HG03558 (cell line): ENCODE data around the gene IP6K2.
"Not testable (repeated sequence)": the region's sequence is repeated elsewhere in the genome, so short reads cannot be mapped to it uniquely, and the experiment has no call there.

Experiments
- ATAC-seq: cut with Tn5 transposase; IDR thresholded peaks from one replicate; pipeline ENCODE4 v1.9.1; 2021; ENCODE audit warnings: moderate number of reproducible peaks; ENCODE audit not compliant: unreplicated experiment; ENCODE audit errors: extremely low read depth

The IP6K2 gene

DNA sequence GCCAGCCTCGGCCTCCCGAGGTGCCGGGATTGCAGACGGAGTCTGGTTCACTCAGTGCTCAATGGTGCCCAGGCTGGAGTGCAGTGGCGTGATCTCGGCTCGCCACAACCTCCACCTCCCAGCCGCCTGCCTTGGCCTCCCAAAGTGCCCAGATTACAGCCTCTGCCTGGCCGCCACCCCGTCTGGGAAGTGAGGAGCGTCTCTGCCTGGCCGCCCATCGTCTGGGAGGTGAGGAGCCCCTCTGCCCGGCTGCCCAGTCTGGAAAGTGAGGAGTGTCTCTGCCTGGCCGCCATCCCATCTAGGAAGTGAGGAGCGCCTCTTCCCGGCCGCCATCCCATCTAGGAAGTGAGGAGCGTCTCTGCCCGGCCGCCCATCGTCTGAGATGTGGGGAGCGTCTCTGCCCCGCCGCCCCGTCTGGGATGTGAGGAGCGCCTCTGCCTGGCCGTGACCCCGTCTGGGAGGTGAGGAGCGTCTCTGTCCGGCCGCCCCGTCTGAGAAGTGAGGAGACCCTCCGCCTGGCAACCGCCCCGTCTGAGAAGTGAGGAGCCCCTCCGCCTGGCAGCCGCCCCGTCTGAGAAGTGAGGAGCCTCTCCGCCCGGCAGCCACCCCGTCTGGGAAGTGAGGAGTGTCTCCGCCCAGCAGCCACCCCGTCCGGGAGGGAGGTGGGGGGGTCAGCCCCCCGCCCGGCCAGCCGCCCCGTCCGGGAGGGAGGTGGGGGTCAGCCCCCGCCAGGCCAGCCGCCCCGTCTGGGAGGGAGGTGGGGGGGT lies 16.9 kb upstream of the IP6K2 start:
- not testable (repeated sequence) for ATAC-seq

DNA sequence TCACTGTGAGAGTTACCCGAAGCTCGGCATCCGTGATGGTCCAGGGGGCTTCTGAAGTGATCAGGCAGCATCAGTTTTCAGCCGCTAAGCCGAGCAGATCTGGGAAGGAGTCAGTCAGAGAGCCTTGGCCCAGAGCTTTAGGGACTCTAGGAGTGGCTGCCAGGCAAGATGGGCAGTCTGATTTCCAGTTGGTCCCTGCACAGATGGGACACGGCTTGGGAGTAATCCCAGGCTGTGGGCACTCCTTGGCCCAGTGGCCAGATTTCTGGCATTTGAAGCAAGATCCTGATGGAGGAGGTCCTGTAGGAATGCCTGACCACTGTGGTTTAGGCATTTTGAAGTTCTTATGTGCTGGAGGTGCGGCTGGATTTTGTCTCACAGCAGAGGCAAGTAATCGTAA lies 10.5 kb upstream of the IP6K2 start:
- ATAC-seq, result no peak

DNA sequence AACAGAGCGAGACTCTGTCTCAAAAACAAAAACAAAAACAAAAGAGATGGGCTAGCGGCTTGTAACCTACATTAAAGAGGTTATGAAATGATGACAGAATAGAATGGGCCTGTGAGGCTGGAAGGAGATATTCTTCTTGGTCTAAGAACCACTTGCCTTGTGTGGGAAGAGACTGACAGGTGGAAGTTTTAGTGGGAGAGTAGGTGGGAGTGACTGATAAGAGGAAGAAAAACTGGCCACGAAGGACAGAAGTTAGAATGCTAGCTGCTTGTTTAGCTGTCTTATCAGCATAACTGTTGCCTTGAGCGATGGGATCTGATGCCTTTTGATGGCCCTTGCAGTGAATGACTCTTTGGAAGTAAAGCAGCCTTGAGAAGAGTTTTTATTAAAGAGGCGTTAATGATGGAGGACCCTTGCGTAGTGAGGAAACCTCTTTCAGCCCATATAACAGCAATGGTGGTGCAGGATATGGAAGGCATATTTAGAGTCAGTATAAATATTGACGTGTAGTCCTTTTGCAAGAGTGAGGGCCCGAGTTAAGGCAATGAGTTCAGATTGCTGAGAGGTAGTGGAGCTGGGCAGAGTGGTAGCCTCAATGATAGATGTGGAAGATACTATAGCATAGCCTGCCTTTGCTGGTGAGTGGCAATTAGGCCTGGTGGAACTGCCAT lies 8.3 kb upstream of the IP6K2 start:
- not testable (repeated sequence) for ATAC-seq

DNA sequence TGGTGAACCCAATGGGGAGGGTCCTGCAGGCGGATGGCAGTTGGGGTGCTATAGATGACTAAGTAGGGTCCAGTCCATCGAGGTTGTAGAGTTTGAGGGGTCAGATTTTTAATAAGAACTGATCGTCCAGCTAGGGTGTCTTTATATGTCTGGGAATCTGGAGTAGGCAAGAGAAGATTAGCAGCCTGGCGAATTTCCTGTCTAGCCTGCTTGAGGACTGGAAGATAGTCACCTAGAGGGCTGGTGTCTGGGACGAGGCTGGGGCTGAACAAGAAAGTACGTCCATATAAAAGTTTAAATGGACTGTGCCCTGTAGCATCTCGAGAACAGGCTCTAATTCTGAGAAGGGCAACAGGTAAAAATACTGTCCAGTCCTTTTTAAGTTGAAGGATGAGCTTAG lies 6.7 kb upstream of the IP6K2 start:
- ATAC-seq, result no peak

DNA sequence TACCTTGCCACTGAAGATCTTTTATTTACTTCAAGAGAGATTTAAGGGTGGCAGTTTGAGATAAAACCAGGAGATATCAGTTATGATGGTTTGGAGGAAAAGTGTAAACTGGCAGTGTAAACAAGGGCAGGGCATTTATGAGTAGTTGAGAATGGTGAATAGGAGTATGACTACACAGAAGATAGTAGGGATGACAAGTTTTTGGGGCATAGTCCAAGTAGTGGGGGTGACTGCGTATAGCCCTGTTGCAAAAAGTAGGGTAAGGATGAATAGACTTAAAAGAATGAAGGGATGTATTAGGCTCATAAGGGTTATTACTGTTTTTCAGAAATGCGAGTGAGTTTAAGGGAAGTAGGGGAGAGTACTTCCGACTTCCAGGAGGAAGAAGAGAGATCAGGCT lies 6.3 kb upstream of the IP6K2 start:
- not testable (repeated sequence) for ATAC-seq

DNA sequence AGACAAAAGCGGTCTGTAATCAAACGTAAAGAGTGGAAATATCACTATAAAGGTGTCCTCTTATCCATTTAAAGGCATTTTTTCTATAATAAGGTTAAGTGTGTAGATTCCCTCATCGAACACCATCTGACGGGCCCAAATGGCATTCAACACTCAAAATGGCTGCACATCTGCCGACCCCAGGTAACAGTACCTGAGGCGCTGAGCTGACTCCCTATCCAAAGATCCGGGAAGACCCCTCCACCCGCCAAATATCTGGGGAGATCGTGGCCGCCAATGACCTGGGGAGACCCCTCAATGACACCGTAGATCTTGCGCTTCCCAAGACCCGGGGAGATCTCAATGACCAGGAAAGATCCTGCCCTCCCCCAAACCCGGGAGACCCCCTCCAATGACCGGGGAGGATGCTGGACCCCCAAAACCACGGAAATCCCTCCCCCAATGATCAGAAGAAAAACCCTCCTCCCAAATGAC lies 476 bp downstream of the IP6K2 start:
- ATAC-seq, result no peak

DNA sequence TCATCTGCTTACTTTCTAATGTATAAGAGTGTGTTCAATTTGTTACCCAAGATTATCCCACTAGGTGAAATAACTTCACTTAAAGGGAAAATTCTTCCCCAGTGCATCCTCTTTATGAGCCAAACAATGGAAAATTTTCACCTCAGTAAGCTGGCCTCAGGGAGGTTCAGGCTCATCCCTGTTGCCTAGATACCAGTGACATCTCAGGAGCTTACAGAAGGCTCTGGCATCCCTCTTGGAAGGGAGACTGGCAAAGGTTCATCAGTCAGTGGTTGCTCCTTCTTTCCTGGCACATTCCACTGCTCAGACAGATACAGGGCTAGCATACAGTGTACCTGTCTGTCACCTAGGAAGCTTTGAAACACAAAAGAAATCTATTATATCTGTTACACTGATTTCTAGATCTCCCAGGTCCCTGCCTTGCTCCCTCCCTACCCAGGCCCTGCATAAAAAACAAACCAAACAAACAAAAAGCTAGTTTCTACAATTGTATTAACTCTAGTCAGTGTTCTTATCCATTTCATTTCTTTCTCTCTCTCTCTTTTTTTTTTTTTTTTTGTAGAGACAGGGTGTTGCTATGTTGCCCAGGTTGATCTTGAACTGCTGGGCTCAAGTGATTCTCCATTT lies 1.7 kb downstream of the IP6K2 start:
- no peak for ATAC-seq

DNA sequence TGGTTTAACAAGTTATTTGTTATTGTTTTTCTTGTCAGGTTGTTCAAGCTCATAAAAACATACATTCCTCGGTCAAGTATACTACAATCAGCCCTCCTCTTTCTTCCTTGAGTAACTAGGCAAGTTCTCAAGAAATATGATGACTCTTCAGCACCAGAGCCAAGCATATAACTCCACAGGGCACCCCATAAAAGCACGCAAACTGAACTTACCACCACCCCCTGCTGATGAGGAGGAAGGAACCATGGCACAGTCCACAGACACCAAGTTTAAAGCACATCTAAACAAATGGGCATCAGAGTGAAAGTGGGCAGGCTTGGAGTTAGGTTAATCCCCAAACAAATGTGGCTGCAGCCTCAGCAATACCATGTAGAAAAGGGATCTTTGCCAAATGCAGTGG lies 5.3 kb downstream of the IP6K2 start:
- ATAC-seq, result no peak

DNA sequence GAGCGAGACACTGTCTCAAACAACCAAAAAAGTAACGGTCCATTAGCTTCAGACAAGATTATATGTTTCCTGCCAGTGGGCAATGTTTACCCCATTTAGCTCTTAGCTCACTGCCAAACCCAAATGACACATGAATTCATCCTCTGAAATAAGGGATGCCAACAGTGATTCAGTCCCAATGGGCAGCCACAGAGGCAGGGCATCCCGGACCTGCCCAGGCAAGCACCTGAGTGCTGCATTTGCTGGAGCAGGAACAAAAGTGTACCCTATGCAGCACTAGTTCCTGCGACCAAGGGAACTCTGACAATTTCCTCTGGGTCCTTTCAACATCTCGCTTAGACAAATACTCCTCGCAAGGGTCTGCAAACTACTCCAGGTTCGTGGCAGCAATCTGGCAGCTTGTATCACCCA lies 8.0 kb downstream of the IP6K2 start:
- no peak for ATAC-seq

DNA sequence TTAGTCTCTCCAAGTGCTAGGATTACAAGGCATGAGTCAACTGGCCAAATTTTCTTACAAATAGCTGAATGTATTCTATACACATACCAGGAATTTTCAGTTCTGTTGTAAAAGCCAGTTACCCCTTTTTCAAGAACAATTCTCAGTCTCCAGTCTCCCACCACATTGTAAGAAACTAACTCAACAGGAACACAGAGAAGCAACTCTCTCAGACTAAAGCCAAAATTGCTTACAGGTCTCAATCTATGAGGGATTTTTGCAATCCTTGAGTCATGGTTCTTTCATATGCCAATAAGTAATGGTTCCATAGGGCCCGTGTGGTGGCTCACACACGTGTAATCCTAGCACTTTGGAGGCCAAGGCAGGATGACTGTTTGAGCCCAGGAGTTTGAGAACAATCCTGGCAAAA lies 8.5 kb downstream of the IP6K2 start:
- no peak for ATAC-seq

DNA sequence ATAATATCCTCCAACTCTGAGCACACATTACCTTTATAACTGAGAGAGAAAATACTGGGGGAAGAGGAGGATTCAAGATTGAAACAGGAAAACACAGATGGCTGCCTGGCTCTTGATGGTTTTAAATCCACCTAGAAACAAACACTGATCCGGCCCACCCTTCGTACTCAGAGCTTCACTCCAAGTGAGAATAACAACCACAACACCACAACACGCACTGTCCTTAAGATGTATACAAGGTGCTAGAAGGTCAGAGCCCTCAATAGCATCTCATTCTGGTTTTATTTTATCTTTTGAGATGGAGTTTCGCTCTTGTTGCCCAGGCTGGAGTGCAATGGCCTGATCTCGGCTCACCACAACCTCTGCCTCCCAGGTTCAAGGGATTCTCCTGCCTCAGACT lies 9.9 kb downstream of the IP6K2 start:
- ATAC-seq, result no peak

DNA sequence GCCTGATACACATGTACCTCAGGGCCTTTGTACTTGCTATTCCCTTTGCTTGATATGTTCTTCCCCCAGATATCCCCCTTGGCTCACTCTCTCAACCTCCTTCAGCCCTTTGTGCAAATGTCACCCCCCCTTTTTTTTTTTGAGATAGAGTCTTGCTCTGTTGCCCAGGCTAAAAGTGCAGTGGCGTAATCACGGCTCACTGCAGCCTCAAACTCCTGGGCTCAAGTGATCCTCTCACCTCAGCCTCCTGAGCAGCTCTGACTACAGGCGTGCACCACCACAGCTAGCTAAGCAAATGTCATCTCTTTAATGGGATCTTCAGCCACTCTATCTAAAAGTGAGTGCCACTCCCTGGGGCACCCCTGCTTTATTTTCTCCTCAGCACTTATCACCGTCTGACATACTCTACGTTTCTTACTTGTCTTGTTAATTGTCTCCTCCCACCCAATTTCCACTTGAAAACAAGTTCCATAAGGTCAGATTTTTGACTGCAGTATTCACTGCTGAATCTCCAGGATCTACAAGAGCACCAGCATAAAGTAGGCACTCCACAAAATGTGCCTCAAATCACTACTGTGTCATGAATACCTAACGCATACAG lies 14.6 kb downstream of the IP6K2 start:
- no peak for ATAC-seq

DNA sequence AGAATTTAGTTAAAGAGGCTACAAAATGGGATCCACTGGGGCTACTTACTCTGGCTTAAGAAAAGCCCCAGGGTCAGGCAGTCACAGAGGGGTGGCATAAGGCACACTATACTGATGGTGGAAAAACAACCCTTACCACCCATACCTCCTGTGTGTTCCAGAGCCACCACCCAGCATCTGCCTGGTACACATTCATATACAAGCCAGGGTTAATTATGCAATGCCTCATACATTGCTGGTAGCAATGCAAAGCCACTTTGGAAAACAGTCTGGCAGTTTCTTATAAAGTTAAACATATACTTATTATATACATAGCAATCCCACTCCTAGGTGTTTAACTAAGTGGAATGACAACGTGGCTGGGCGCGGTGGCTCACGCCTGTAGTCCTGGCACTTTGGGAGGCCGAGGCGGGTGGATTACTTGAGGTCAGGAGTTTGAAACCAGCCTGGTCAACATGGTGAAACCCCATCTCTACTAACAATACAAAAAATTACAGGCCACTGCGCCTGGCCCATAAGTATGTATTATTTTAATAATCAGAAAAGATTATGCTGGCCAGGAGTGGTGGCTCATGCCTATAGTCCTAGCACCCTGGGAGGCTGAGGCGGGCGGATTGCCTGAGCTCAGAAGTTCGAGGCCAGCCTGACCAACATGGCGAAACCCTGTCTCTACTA lies 16.2 kb downstream of the IP6K2 start:
- no peak for ATAC-seq

DNA sequence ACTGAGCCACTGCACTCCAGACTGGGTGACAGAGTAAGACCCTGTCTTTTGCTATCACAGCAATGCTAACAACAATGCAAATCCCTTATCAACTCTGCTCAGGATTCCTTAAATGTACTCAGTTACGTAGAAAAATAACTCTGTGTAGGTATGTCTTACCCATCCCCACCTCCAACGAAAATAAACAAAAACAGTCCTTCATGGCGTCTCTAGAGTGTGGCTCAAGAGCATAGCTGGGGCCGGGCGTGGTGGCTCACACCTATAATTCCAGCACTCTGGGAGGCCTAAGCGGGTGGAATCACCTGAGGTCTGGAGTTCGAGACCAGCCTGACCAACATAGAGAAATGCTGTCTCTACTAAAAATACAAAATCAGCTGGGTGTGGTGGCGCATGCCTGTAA lies 18.1 kb downstream of the IP6K2 start:
- no peak for ATAC-seq

DNA sequence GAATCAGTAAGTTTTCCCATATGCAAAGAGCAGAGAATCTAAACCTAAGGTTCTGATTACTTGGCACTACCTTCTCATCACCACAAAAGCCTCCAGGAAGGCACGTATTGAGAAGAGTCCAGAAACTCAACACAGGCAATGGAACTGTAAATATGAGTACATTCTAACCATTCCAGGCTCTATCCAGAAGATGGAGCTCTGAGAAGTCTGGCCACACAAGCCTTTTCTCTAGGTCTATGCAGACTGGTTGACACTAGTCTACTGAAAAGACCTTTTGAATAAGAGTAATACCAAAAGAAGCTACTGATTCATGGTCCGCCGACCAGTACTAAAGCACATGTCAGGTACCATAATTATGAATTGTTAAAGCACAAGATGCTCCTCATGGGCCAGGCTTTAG lies 19.1 kb downstream of the IP6K2 start:
- no peak for ATAC-seq

DNA sequence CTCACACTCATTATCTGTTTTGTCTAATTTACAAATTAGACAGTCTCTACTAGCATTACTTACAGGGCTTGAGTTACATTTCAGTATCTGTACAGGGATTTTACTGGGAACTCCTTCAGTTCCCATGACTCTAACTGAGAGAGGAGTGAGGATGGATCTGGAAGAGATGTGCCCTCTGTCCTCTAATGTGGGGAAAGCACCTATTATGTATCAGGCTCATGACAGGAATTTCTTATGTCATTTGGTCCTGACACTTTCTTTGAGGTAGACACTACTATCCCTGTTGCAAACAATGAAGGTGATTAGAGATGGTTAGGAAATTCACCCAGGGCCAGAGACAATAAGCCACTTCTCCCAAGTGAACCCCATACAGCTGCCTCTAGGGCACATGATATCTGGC lies 20.4 kb downstream of the IP6K2 start:
- no peak for ATAC-seq

DNA sequence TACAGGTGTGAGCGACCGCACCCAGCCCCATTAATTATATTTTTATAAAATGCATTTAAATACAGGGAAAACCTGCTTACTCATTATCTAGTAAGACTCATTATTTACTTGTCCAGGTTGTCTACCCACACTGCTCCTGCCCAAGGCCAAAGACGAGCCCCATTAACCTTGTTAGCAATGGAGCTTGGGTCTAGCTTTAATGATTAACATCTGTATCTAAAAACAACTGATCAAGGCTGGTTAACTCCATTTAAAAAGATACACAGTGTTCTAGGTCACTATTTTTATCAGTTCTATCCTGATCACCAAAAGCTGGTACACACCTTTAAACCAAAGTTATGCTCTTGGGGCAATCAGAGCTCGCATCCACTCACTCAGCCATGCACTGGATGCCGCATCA lies 20.9 kb downstream of the IP6K2 start:
- ATAC-seq, result no peak

DNA sequence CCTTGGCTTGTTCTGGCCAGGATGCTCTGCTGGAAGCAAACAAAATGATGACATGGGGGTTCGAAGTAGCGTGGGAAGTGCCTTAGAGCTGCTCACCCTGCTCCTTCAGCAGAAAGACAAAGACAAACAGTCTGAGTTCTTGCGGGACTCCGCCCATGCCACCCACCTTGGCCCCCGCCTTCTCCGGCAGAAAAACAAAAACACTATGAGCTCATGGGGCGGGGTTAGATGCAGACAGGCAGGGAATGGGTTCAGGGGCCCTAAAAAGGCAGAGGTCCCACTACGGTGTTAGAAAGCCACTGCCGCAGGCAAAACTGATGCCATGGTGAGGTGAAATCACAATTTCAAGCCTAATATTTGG lies 21.6 kb downstream of the IP6K2 start:
- no peak for ATAC-seq

DNA sequence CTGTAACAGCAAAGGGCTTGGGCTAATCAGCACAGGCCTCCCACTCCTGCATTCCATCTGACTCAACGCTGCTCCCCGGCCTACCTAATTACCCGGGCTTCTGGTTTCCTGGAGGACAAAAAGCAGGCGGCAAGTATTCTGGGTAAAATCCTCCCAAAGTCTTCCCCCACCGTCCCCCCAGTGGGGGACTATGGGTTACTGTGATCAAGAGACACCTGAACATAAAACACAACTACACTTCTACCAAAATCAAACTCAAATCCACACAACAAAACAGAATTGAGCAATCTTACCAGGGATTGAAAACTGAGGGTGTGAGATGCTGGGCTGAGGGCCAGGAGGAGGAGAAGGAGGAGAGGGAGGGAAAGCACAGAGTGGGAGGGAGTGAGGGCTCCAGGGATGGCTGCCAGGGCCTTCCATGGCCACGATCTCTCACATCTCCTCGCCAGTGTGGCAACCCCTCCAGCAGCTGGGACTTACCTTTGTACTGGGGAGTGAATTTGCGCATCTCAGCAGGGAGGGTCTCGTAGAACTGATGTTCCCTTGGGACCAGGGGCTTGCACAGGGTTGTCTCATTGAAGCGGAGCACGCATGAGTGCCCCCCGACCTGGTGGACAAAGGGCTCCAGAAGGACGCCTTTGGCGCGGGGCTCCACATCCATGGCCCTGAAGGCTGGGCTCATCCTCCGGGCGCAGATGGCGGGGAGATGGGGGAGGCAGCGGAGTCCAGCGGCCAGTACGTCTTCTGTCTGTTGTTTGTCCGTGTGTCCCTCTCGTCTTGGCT lies 22.2 kb downstream of the IP6K2 start:
- ATAC-seq, result no peak

DNA sequence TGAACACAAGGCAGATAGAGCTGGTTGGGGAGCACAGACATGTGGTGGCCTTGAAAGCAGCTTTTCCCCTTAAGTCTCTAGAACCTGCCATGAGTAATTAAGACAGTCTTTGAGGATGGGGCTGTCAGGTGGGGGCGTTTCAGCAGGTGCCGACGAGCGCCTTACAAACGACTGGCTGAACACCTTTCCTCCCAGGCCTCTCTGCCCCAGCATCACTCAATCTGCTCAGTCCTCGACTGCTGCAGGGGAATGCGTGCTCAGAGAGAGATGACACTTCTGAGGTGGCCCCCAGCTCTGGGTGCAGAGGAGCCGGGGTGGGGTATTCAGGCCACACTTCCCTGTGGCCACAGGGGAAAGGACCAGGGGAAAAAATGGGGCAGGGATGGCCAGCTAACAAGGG lies 23.2 kb downstream of the IP6K2 start:
- no peak for ATAC-seq
